Heart right ventricle (tissue), 16 donors: ENCODE measurements around the gene LRRC23. TPM values are rescaled to one million over a fixed set of nuclear protein-coding genes. Genes with fewer than 3 reads are reported as not detected.

Experiments
- ATAC-seq, 8 donors: fragments of 200-7000 bp; cut with Tn5 transposase; one replicate each; pipeline ENCODE4 v1.9.1; 2020; ENCODE audit warnings: mild to moderate bottlenecking in 8 of 8, moderate library complexity in 8 of 8, moderate number of reproducible peaks in 1 of 8
- DNase-seq, 2 donors: peaks; one replicate each; pipeline ENCODE4 v3.0.0-alpha.2; 2020
- H3K27ac ChIP-seq, 10 donors: fragments of 200-600 bp; sonication (generic) in 2 of 10; one replicate each; pipeline versions ENCODE4 v1.5.0 to v1.8.0; 2020 to 2022; ENCODE audit warnings: mild to moderate bottlenecking in 3 of 10
- H3K27me3 ChIP-seq, 7 donors: fragments of 200-600 bp; one replicate each; pipeline ENCODE4 v1.8.0; 2021 to 2022; ENCODE audit warnings: mild to moderate bottlenecking in 2 of 7
- H3K36me3 ChIP-seq, 9 donors: fragments of 200-600 bp; sonication (generic) in 1 of 9; one replicate each; pipeline versions ENCODE4 v1.5.0 to v1.8.0; 2020 to 2022; ENCODE audit warnings: mild to moderate bottlenecking in 2 of 9
- H3K4me1 ChIP-seq, 9 donors: fragments of 200-600 bp; sonication (generic) in 1 of 9; one replicate each; pipeline versions ENCODE4 v1.5.0 to v1.8.0; 2020 to 2022; ENCODE audit warnings: mild to moderate bottlenecking in 4 of 9
- H3K4me3 ChIP-seq, 10 donors: fragments of 200-600 bp; sonication (generic) in 2 of 10; one replicate each; pipeline versions ENCODE4 v1.5.0 to v1.8.0; 2020 to 2022; ENCODE audit warnings: mild to moderate bottlenecking in 7 of 10, moderate library complexity in 2 of 10
- H3K9me3 ChIP-seq, 11 donors: fragments of 200-600 bp in 10 of 11; sonication (generic) in 2 of 11; one replicate each; pipeline versions ENCODE4 v1.5.0 to v1.8.0; 2013 to 2022; ENCODE audit warnings: mild to moderate bottlenecking in 2 of 11, control low read depth in 1 of 11, moderate library complexity in 1 of 11
- CTCF ChIP-seq, 9 donors: fragments of 200-600 bp; sonication (generic) in 2 of 9; IDR thresholded peaks; one replicate each; pipeline versions ENCODE4 v1.5.0 to v1.8.0; 2021 to 2022; ENCODE audit warnings: antibody characterized with exemption in 9 of 9, mild to moderate bottlenecking in 5 of 9, moderate library complexity in 1 of 9
- WGBS, 2 donors: extraction: QIAGEN DNeasy Blood & Tissue Kit; methylation state at CpG; one replicate each; pipeline ENCODE4 v1.1.7; 2013; ENCODE audit warnings: inconsistent platforms in 1 of 2; 5-methylcytosine and 5-hydroxymethylcytosine counted together
- intact Hi-C, 10 donors: fragments of 100-400 bp; cut with DNase I; formaldehyde crosslinking; loops; one replicate each; pipeline versions ENCODE4 v1.11.1 to v1.14.2; 2022
- polyA plus RNA-seq, 2 donors: library from polyadenylated mRNA; stranded (reverse); fragments of 200-250 nt; gene quantifications; one replicate each; pipeline ENCODE4 v1.2.3, GENCODE V29; 2013
- total RNA-seq, 10 donors: library from RNA; stranded (reverse); fragmentation: NEBNext Ultra II Directional in 3 of 10; extraction: Animal tissue kit (Norgen Biotek cat#: 25700) in 3 of 10; gene quantifications; one replicate each; pipeline versions ENCODE4 v1.2.1 to v1.2.4, GENCODE V29; 2021 to 2023
- donor health status: Arrhythmogenic right ventricular cardiomyopathy.
- donor health status: ischemic (EF 13 %, LVEDD 7.1; RV severe dilation, severe dysfunction).
- donor health status: healthy with polysubstance abuse.
- donor health status: DM: no; HTN: yes; CAD: no.
- donor health status: DM: no; HTN: no; CAD: no.
- donor health status: ischemic (EF 25% LVEDD 6.9; RV normal size, moderate dysfunction).
- donor health status: ischemic (EF 25% LVEDD 5.7; RV mildly dilated, moderate dysfunction).
- donor health status: healthy.
- donor health status: DM: yes; HTN: yes; CAD: no.
- donor health status: Ischemic cardiomyopathy.
- donor health status: ischemic (EF 35%, LVEDD 5.7; RV mildly dilated, moderate dysfunction).
- donor health status: nonischemic (EF 11% LVEDD 7.7; RV severe dilation, severe dysfunction).
- donor health status: DM: yes; HTN: yes; CAD: no.
- donor health status: PGD.
- donor health status: ischemic (EF 29% LVEDD 5.4; RV normal size, mild dysfunction).
- donor health status: nonischemic (EF 23%, LVEDD 6.1; RV moderate dilation, normal function).

LRRC23 gene
- total and polyA plus RNA-seq, 12 donors = 6.5 to 16.6 (median 11.9) TPM

GRCh38 chr12:6927379-6928021, 22.9 kb downstream of the LRRC23 start, which contains the start of gene ATN1:
Gene ATN1, plus strand, starts transcription at chr12:6927959. Its CDS starts 6,043 bp downstream, at chr12:6934002.
- H3K27ac ChIP-seq = peak within 1 kb of the TSS; percentile 74 to 98 (median 96)
- H3K4me1 ChIP-seq = peaks cover 25 to 81% (median 65%) of the 10 kb centered on the region in 9 donors
- H3K4me3 ChIP-seq = peak within 1 kb of the TSS; percentile 69 to 97 (median 88)
- DNase-seq (peak; percentile 86 to 91), ATAC-seq (peak; percentile 31 to 69 (median 52))
- H3K36me3 ChIP-seq = peaks cover 0 to 13% (median 0%) of the 10 kb centered on the region in 9 donors
- peaks cover 0 to 5% (median 0%) of the 10 kb centered on the region in 7 donors for H3K27me3 ChIP-seq
- intact Hi-C loops = loop anchor here in 1 of 10 donors (5.0 kb wide), 1 partner anchor 55 kb away; the partner anchor contains the start of gene SPSB2
- no peak for TF ChIP-seq CTCF (IDR thresholded peaks at IDR 0.05)
- no peaks in the 10 kb centered on the region for H3K9me3 ChIP-seq
- WGBS, 2 donors = 1% methylated on average over 45 to 65 of the region's 66 CpGs

GRCh38 chr12:6928022-6928702, 23.5 kb downstream of the LRRC23 start:
- H3K27ac ChIP-seq = peak overlapping the region; percentile 74 to 98 (median 96)
- TF ChIP-seq CTCF (IDR thresholded peaks at IDR 0.05) = no peak
- H3K36me3 ChIP-seq = peaks cover 0 to 15% (median 0%) of the 10 kb centered on the region in 9 donors
- H3K4me1 ChIP-seq = peaks cover 28 to 83% (median 72%) of the 10 kb centered on the region in 9 donors
- WGBS, 2 donors = 1% methylated on average over 34 to 76 of the region's 79 CpGs
- H3K9me3 ChIP-seq = no peaks in the 10 kb centered on the region
- DNase-seq (no peak), ATAC-seq (no peak)
- H3K4me3 ChIP-seq = peak overlapping the region; percentile 69 to 97 (median 88)
- H3K27me3 ChIP-seq = peaks cover 0 to 5% (median 0%) of the 10 kb centered on the region in 7 donors
- intact Hi-C loops = loop anchor here in 1 of 10 donors (5.0 kb wide), 1 partner anchor 56 kb away; the partner anchor contains the start of gene SPSB2

GRCh38 chr12:6928703-6929407, 24.2 kb downstream of the LRRC23 start:
- Histone ChIP-seq H3K4me1 (peaks cover 32 to 87% (median 79%) of the 10 kb centered on the region in 9 donors), H3K27ac (peak overlapping the region; percentile 74 to 98 (median 96)), H3K9me3 (no peaks in the 10 kb centered on the region), H3K4me3 (peak overlapping the region; percentile 69 to 97 (median 88)), H3K36me3 (peaks cover 0 to 22% (median 0%) of the 10 kb centered on the region in 9 donors), H3K27me3 (peaks cover 0 to 5% (median 0%) of the 10 kb centered on the region in 7 donors)
- intact Hi-C loops = loop anchor here in 1 of 10 donors (5.0 kb wide), 1 partner anchor 57 kb away; the partner anchor contains the start of gene SPSB2
- no peak for DNase-seq
- no peak for ATAC-seq
- 3% methylated on average over 19 of the region's 19 CpGs for WGBS, 2 donors
- no peak for TF ChIP-seq CTCF (IDR thresholded peaks at IDR 0.05)
